EH (cell line): ENCODE data around the gene CRB2.

ENCODE experiments used
- DNase-seq: peaks from one replicate; pipeline ENCODE4 v3.0.0-alpha.2; 2015; ENCODE audit warnings: low read depth

CRB2 gene

DNA sequence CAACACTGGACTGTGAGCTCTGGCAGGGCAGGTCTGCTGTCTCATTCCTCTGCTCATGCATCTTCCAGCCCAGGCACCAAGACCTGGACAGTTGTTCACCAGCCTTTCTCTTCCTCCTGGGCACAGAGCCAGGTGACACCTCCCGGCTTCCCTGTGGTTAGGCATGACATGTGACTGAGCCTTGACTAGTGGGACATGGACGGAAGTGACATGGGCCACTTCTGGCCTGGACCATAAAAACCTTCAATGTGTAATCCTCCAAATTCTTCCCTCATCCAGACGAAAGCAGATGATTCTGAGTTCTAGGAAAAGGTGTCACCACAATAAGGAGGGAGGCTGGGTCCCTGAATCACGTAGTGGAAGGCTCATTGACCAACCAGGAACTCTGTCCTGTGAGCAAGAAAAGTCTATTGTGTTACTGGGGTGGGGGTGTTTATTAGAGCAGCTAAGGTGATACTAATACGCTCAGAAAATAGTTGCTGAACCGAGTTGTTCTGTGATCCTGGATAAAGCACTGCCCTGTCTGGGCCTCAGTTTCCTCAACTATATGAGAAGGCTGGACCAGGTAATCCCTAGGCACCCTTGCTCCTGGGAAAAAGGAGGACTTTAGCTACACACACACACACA, 26.6 kb upstream of the CRB2 start:
- DNase-seq: peak; percentile 47

DNA sequence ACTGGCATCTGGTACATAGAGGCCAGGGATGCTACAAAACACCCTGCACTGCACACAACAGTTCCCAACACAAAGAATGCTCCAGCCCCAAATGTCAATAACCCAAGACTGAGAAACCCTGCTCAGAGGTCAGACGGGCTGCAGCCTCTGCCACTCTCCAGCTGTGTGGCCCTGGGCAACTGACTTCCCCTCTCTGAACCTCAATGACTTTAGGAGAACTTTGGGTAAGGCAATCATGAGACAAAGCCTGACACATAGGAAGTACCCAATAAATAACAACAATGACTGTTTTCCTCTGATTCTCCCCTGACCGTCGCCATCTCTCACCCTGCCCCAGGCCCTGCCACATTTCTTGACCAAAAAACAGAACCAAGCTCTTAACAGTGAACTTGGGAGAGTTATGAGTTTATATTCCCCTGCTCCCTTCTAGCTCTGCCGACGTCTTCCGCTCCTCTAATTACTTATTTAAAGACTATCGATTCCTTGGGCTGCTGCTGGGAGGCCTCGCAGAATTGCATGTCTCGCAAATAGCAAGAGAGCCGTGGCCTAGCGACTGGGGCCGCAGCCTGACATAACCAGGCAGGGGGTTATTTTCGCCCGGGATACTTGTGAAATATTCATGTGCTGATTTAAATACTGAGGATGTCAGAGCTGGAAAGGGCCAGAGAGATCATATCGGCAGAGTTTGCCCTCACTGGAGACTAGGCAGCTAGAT, 24.5 kb upstream of the CRB2 start:
- no peak for DNase-seq

DNA sequence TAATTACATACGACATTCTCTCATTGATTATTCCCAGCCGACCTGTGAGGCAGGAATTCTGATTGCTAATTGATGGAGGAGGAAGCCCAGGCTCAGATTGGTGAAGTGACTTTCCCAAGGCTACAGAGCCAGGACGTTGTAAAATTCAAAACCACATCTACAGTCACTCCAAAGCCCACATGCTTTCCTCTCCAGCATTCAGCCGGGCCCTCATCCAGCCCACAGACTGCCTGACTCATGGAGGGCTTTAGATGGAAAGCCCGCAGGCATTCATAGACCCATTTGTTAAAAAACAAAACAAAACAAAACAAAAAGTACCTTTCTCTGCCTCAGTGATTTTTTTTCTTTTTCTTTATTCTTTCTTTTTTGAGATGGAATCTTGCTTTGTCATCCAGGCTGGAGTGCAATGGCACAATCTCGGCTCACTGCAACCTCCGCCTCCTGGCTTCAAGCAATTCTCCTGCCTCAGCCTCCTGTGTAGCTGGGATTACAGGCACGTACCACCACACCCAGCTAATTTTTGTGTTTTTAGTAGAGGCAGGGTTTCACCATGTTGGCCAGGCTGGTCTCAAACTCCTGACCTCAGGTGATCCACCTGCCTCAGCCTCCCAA, 22.8 kb upstream of the CRB2 start:
- DNase-seq: peak; percentile 80

DNA sequence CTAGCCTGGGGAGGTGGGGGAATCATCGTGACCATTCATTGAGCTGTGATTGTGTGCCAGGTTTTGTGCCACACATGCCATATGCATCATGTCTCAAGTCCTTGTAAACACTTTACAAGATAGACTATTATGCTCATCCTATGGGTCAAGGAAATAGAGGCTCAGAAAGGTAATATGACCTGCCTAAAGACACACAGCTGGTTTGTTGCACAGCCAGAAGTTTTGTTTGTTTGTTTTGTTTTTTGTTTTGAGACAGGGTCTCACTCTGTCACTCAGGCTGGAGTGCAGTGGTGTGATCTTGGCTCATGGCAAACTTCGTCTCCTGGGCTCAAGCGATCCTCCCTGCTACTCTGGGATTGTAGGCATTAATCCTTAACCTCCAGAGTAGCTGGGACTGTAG, 21.4 kb upstream of the CRB2 start:
- no peak for DNase-seq

DNA sequence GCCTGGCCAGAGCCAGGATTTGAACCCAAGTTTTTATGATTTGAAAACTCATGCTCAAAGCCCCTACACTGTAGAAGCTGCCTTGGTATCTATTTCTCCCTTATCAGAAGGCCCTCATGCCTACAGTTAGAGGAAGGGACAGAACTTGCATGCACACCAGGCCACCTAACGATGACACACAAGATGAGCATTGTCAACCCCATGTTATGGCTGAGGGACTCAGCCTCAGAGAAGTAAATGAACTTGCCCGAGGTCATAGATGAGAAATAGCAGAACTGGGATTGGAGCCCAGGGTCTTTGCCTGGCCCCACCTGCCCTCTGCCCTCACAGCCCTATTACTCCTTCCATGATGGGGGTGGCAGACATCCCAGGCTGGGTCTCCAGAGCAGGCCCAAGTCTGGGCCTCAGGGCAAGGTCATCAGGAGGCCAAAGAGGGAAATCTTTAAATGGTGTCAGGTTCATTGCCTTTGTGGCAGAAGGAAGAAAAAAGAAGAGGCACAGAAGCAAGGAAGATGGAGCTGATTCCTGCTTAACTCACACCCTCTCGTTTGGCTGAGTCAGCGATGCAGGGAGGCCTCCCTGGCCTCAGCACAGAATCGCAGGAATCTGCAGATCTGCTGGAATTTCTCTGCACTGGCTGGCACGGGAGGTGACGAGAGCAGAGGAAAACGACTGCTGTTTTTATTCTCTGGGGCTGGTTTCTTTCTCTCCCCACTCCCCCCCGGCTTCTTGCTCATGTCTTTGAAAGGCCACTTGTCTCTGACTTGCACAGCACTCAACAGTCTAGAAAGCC, 20.6 kb upstream of the CRB2 start:
- peak; percentile 78 for DNase-seq

DNA sequence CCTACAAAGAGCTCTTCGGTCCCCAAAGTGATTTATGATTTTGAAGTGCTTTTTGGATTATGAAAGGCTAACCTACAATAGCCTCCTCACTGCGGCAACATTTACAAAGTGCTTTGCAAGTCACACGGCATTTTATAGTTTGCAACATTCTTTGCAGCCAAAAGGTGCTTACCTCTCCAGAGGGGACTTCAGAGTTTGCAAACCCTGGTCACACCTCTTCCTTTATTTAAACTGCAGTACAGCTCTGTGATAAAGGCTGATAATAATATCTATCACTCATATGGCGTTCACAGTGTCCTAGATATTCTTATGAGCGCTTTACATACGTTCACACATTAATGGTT, 20.0 kb upstream of the CRB2 start:
- no peak for DNase-seq

DNA sequence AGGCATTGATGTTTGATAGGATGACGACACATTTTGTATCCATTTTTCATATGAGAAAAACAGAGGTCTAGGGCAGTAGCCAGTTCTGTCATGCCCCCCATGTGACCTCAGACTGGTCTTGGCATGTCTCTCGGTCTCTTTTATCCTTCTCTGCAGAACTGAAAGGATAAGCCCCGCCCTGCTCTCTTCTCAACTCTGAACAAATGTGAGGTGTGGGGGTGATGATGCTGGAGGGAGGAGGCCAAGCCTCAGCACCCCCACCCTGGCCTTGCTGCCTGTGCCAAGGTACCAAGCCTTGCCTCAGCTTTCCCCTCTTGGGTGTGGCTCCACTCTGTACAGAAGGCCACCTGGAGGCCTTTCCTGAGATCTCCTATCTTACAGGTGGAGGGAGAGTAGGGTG, 19.5 kb upstream of the CRB2 start:
- DNase-seq: no peak

DNA sequence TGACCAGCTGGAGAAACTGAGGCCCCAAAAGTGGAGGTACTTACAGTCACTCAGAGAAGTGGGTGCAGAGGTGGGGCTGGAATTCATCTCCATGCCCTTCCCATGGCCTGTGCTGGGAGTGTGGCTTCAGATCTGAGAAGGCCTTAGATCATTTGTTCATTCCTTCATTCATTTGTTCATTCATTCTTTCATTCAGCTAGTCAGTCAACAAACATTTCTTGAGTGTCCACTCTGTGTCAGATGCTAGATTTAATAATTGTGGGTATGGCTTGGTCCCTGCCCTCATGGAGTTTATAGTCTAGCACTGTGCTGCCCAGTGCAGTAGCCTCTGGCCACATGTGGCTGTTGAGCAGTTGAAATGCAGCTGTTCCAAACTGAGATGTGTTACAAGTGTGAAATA, 19.0 kb upstream of the CRB2 start:
- no peak for DNase-seq

DNA sequence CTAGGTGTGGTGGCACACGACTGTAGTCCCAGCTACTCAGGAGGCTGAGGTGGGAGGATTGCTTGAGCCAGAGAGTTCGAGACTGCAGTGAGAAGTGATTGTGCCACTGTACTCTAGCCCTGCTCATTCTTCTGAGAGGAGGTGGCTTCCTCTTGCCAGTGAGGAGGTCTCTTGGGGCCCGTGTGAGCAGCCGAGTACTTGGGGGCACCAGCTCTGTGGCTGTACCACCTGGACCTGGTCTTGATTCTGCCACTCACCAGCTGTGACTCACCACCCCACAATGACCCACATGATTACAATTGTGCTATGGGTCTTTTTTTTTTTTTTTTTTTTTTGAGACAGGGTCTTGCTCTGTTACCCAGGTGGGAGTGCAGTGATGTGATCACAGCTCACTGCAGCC, 18.0 kb upstream of the CRB2 start:
- DNase-seq: no peak

DNA sequence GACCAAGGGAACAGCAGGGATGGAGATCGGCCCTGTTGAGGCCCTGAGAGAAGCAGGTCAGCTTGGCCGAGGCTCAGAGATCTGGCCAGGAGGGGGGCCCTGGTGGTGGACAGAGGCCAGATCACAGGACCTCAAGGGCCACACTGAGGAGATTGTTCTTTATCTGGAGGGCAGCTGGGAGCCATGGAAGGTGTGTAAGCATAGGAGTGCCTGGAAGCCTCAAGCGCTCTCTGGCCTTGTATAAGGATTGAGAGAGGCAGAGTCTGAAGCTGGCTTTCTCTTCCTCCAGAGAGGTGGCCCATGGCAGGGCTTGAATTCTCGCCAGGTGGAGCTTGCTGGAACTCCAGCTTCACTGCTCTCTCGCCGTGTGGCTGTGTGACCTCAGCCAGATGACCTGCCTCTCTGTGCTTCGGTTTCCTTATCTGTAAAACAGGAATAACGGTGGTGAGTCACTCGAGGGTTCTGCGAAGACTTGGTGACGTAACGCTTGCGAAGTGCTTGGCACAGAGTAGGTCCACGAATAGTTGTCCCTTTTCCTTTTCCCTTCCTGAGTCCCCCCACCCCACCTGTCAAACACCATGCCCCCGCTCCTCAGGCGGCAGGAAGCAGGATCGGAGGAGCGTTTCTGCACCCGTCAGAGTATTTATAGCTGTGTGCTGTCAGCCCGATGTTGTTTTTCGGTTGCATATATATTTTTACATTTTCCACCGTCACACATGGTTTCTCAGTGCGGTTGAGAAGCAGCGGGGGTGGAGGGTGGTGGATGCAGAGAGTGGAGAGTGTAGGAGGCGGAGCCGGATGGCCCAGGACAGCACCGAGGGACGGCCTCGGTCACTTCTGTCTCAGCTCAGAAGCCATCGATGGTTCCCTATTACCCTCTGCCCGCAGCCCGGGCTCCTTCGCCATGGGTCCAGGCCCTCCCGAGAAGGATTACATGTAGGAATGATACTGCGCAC, 17.0 kb upstream of the CRB2 start:
- no peak for DNase-seq

DNA sequence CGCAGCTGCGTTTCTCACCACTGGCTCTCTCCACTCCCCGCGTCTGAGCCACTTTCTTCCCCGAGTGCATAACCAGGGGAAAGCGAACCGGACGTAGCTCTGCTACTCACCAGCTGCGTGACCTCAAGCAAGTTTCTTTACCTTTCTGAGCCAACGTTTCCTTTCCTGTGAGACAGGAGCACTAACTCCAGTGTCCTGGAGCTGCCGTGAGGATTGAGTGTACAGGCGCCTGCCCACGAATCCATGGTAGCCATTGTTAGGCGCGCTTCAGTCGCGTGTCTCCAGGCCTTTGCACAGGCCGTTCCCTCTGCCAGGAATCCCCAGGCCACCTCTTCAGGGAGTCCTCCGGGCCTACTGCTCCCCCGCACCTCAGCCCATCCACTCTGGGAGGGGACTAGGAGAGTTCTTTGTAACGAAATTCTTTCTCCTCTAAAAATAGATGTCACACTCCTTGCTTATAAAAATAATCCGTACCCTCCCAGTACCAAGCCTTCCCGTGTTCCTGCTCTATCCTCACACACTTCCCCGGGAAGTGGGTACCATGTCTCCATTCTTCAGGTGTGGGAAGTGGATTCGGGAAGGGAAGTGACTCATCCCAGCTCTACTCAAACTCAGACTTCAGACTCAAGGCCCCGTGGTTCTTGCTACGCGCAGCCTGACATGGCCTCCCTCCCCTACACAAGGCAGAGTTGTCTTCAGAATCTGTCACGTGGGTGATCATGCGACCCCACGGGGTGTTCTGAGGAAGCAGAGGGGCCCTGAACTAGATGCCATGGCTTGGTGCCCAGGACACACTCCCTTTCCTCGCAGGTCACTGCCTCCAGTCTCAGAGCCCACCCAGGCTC, 16.1 kb upstream of the CRB2 start:
- DNase-seq: peak; percentile 13

DNA sequence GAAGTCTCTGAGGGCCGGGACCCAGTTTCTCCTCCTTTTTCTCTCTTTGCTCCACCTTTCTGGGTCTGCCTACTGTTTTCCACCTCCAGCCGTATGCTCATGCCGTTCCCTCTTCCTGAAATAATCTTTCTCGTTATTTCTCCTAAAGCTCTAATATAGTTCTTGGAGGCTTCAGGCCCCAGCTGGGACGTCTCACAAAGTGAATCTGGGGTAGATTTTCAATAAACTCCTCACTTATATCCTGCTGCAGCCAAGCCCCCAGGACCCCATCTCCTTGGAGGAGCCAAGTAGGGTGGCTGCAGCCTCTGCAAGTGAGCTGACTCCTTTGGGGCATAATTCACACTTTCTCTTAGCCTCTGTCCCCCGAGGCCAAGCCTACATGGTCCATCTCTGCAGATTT, 14.2 kb upstream of the CRB2 start:
- DNase-seq: no peak

DNA sequence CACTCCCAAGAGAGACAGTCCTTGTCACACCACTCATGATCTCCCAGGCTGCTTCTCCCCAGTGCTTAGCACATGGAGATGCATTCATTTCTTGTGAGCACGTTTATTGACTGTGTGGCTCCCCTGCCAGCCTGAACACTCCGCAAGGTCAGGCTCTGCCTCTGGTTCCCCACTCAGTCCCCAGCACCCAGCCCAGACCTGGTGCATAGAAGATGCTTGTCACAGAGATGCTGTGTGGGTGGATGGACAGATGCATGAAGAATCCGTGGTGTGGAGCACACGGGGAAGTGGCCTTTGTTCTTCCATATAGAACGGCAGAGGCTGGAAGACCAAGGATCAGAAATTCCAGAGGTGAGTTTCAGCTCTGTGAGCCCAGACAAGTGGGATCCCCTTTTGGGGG, 13.8 kb upstream of the CRB2 start:
- DNase-seq: no peak

DNA sequence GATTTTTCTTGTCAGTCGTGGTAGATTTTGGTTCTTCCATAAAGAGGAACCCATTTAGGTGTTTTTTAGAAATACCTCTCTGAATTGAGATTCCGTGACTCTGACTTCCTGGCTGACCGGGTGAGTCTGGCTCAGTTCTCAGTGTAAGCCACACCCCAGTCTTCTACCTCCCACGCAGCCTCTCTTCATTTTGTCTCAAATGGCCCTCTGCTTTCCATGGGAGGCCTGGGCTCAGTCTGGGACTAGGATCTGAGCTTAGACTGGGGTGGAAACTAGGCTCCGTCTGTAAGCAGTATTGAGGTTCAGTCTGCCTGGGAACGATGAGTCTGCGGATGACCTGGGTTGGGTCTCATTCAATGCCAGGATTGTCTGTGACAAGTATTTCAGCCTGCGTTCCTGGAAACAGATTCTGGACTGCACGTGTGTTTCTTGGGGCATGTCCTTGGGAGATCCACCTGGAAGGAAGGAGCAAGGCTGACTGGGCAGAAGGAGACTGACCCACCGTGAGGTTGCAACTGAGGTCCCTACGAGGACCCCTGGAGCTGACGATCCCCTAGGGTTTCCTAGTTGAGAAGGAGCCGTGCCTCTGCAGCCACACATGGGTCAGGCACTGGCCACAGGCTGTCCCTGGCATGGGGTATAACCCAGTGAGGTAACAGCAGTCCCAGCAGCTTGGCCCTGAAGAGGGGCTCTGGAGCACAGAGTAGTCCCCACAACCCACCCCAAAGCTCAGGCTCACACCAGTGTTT, 12.4 kb upstream of the CRB2 start:
- DNase-seq: no peak

DNA sequence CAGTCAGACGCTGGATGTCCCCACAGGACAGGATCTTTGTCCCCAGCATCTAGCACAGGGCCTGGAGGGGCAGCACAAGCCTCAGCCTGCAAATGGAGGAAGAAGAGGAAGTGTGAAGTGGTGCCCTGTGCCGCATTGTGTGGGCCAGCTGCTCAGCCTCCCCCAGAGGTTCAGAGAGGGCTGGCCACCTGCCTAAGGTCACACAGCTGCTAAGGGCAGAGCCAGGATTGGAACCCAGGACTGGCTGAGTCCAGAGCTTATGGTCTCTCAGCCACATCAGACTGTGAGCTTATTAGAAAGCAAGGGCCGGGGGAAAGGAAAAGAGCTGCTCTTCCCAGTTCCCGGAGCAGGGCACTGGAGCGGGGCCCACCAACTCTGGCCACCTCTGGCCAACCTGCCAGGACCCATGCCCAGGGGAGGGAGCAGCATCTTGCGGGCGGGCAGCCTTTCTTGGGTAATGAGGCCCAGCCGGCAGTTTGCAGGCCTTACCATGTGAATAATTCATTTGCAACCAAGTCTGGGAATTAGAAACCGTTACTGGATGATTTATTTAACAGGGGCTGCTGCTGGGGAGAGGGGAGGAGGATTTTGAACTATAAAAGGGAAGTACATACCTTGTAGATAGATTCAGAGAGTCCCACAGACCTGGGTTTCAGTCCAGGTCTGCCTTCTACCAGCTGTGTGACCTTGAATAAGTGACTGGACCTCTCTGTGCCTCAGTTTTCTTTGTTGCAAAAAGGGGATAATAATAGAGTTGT, 11.6 kb upstream of the CRB2 start:
- no peak for DNase-seq

DNA sequence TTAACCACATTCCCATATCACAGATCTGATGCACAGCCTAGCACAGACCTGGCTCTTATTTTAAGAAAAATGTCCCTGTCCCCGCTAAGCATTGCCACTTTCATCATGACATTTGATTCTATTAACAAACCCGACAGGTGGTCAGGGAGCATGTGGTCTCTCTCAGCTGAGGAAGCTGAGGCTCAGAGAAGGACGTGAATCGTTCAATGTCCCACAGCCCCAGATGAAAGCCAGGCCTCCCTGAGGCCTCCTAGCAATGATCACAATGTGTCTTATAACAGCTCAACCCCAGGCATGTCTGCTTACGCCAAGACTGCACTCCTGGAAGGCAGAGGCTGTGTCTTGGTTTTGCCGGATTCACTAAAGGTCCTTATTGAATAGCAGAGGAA, 10.4 kb upstream of the CRB2 start:
- DNase-seq: no peak

DNA sequence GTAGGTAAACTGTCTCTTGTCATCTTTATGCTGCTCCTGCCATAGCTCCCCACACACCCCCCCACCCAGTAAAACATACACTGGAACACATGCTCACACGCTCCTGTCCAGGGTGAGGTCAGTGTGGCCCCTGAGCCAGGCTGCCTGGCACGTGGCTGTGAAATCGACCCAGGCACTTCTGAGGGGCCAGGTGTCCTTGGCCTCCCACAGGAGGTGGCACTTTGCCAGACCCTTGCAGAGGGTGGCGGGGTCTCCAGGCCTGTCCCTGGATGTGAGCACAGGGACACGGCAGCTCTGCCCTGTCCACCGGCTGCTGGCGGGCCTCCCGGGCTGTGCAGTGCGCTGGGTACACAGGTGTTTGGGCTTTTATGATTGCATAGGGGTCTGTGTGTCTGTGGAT, 10.0 kb upstream of the CRB2 start:
- DNase-seq: no peak

DNA sequence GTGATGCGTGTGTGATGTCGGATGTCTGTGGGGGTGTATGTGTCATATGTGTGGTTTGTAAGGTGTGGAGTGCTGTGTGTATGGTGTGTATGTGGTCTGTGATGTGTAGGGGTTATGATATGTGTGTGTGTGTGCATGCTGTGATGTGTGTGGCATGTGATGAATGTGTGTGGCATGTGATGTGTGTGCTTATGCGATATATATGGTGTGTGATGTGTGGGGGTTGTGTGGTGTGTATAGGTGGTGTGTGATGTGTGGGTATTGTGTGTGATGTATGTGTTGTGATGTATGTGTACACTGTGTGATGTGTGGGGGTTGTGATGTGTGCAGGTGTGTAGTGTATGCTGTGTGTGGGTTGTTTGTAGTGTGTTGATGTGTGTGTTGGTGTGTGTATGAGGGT, 9.2 kb upstream of the CRB2 start:
- no peak for DNase-seq

DNA sequence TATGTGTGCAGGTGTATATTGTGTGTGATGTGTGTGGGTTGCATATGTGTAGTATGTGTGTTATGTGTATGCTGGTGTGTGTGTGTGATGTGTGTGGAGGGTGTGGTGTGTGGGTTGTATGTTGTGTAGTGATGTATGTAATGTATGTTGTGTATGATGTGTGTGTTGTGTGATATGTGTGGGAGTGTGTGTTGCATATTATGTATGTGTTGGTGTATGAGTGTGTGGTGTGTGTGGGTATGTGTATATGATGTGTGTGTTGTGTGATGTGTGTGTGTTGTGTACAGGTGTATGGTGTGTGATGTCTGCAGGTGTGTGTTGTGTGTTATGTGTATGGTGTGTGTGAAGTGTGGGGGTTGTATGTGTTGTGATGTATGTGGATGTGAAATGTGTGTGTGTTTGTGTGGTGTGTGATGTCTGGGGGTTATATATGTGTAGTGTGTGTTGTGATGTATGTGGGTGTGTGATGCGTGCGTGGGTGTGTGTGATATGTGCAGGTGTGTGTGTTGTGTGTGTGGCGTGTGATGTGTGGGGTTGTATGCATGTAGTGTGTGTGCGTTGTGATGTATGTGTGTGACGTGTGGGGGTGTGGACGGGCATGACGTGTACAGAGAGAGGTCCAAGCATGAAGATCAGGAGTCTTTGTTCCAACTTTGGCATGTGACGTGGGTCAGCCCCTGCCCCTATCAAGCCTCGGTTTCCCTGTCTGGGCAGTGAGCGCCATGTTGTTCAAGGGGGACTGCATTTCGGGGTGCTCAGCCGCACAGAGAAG, 8.5 kb upstream of the CRB2 start:
- DNase-seq: no peak
